GM10266 (cell line): ENCODE measurements around the gene GGCX.

Experiments
- DNase-seq: peaks from one replicate; pipeline ENCODE4 v3.0.0; 2012; ENCODE audit errors: extremely low spot score
- TF ChIP-seq, protein P1 (sequence below): IDR thresholded peaks from 2 replicates; pipeline ENCODE4 v1.5.1; 2012; ENCODE audit warnings: mild to moderate bottlenecking, low read depth; ENCODE audit not compliant: control insufficient read depth, insufficient read depth; ENCODE audit errors: missing control alignments

The GGCX gene

DNA sequence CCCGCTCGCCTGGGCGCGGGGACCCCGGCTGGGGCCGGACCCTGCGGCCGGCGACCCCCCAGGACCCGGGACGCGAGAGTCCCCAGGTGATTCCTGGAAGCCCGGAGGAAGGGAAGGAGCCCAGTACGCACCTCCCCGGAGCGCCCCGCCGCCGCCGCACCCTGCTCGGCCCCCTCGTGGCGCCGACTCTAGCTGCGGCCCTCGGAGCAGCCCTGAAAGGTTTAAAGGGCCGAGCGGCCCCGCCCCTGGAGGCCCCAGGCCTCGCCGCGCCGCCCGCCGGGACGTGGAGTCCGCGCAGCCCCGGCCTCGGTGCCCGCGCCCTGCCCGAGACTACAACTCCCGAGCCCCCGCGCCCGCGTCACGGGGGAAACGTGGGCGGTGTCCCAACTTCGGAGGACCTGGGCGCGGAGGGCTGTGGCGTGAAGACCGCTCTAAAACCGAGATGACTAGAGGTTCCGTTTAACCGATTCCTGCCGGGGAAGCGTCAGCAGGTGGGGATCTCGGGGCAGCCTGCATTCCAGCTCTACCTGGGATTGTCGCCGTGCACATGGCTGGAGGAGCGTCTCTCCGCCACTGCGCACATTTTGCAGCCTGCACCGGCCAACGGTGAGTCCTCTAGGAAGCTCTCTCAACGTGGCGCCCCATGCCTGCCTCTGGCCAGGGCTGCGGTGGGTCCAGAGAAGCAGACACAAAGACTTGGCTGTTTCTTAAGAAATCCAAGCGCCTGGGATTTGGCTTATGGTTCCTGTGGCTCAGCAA, 41.4 kb upstream of the GGCX start, which contains the start of gene TMEM150A:
TMEM150A (minus strand) TSS at position 223 of the 759 bp plus-strand sequence. CDS start 750 bp downstream, outside the sequence.
- TF ChIP-seq, protein P1, sequence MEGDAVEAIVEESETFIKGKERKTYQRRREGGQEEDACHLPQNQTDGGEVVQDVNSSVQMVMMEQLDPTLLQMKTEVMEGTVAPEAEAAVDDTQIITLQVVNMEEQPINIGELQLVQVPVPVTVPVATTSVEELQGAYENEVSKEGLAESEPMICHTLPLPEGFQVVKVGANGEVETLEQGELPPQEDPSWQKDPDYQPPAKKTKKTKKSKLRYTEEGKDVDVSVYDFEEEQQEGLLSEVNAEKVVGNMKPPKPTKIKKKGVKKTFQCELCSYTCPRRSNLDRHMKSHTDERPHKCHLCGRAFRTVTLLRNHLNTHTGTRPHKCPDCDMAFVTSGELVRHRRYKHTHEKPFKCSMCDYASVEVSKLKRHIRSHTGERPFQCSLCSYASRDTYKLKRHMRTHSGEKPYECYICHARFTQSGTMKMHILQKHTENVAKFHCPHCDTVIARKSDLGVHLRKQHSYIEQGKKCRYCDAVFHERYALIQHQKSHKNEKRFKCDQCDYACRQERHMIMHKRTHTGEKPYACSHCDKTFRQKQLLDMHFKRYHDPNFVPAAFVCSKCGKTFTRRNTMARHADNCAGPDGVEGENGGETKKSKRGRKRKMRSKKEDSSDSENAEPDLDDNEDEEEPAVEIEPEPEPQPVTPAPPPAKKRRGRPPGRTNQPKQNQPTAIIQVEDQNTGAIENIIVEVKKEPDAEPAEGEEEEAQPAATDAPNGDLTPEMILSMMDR = peak; percentile 1
- peak; percentile 96 for DNase-seq

DNA sequence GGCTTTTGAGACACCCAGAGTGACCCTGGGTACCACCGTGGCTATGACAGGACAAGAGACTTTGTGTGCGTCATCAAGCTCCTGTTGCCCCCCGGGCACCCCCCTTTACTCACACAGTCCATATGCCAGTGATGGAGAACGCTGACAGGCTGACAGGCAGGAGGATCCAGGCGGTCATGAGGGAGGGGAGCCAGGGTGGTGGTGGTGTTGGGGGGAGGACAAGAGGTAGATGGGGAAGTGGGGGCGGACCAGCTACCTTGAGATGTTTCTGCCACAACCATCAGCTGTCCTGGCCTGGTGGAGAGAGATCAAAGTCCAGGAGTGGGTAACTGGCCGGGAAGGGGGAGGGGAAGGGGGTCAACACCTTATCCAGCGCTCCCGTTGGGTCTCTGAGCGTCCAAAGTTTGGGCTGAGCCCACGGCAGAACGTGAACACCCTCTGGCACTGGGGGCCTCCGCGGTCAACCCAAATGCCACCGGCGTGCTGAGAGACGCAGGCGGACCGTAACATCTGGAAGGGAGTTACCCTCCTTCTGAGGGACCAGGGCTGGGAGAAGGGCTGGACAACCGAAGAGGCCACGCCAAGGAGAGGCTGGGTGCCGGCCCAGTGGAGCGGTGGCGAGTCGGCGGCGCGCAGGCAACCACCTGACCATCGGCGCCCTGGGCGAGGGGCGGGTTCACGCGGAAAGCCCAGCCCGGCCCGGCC, 40.6 kb upstream of the GGCX start:
- DNase-seq = no peak
- TF ChIP-seq, protein P1 = no peak

DNA sequence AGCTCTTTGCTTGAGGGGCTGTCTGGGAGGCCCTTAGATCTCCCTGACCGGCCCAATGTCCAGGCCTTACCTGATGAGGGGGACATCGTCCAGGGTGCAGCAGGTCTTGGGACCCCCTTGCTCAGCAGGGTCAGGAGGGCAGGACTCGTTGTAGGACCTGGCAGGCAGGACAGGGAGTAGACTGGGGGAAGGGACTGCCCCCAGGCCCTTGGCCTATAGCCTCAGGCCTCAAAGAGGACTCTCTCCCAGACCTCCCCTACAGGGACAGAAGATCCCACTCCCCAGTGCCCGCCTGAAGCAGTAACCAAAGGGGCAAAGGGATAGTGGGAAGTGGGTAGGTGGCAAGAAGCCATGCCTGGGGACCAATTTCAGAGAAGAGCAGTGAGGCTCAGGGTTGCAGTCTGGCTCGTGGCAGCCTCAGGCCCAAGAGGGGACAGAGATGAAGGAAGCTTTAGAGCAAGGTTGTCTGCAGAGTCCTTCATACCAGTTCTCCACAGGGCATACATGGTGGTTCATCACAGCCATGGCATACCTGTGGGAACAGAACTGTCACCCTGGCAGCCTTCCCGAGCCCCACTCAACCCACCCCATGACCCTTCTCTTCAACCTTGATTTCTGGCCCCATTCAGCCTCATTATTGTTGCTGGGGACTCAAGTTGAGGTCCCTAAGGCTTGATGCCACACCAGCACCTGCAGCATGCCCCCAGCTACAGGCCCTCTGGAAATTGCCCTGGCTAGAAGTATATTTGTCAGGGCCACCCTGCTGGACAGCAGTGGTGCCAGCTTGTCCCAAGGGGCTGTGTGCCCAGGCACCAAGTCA, 39.9 kb upstream of the GGCX start:
- DNase-seq = no peak
- TF ChIP-seq, protein P1 = no peak

DNA sequence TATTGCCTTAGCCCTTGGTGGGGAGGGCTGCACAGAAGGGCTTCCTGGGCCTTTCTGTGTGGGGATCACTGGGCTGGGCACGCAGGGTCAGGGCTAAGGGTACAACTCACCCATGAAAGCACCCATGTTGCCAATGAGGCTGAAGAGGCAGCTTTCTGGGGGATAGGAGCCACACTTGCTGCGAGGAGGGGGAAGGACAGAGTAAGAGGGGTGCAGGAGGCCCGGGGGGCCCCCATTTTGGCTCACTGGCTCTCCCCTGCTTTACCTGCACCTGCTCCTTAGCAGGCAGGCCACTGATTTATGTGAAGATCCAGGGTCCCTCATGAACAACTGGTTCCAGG, 38.9 kb upstream of the GGCX start:
- no peak for DNase-seq
- TF ChIP-seq, protein P1 = no peak

DNA sequence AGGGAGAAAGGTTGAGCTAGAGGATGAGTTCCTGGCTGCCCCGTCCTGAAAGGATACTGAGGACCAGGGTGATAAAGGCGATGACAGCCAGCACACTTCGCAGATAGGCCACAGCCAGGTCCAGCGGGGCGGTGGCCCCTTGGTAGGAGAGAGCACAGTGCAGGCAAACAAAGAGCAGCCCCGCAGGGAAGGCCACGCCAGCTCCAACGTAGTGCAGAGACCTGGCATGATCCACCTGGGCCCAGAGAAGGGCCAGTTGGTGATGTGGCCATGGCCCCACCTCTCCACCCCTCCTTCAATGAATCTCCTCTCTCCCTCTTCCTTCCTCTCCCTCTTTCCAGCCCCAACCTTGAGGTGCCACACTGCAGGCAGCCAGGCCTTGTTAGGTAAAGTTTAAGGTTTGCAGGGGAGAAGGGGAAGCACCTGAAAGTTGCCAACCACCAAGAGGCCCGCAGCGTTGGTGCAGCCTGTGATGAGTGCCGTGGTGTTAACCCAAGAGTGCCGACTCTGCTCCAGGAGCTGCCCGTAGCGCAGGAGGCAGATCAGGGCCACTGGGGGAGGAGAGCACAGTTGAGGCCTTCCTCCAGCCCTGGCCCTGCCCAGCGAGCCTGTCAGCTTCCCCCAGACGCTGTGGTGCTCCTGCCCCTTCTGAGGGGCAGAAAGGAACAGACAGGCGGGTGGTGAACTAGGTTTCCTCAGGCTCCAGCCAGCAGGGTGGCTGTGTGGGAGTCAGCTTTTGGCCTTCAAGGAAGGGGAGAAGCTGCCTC, 38.4 kb upstream of the GGCX start:
- TF ChIP-seq, protein P1 = no peak
- no peak for DNase-seq

DNA sequence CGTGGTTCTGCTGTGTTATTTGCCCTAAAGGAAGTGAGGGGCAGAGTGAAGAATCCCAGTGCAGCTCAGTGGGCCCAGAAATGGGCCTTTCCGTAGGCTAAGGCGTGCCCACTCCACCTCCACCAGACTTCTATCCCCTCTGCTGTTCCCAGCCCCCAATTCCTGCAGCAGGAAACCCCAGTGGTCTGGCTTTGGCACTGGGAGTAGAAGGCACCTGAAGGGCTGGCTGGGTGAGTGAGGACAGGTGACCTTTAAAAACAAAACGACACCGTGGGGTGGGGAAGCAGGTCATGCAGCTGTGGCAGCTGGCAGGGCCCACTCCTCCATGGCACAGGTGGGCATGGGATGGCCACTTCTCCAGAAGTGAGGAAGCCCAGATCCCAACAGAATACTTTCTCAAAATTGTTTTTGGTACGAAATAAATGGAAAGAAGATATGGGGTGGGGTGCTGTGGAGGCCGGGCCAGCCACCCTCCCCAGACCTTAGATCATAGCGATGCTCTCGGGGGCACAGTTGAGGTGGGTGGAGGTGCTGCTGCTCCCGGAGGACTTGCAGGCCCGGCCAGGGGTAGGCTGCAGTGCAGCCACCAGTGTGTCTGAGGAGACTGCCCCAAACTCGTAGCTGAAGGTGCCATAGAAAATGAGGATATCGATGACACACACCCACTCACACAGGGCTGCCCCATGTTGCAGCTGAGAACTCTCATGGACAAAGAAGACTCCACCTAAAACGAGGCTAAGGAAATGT, 37.5 kb upstream of the GGCX start:
- TF ChIP-seq, protein P1 = no peak
- no peak for DNase-seq
